GM23338 (cell line): ENCODE data around the gene VWC2. TPM values are rescaled to one million over a fixed set of nuclear protein-coding genes. Genes with fewer than 3 reads are reported as not detected.

Experiments used
- ATAC-seq: fragments of 200-7000 bp; cut with Tn5 transposase; 3 replicates; pipeline ENCODE4 v1.9.1; 2020
- DNase-seq: peaks from one replicate; pipeline ENCODE4 v3.0.0-alpha.2; 2015; ENCODE audit warnings: low spot score
- H2AFZ ChIP-seq: fragments of 200-600 bp; sonication (generic); 2 replicates; pipeline ENCODE4 v1.8.0; 2016; ENCODE audit warnings: antibody characterized with exemption, mild to moderate bottlenecking, moderate library complexity
- H3F3A ChIP-seq: fragments of 200-600 bp; sonication (generic); replicated peaks from 2 replicates; pipeline ENCODE4 v1.8.0; 2017; ENCODE audit warnings: antibody characterized with exemption, mixed run types, low read depth
- H3K27ac ChIP-seq: fragments of 200-600 bp; sonication (generic); 2 replicates; pipeline ENCODE4 v1.6.1; 2016; ENCODE audit warnings: low read depth
- H3K27me3 ChIP-seq: fragments of 200-600 bp; sonication (generic); 2 replicates; pipeline ENCODE4 v1.8.0; 2016; ENCODE audit warnings: mild to moderate bottlenecking, mixed run types, moderate library complexity; ENCODE audit not compliant: insufficient read depth
- H3K36me3 ChIP-seq: fragments of 200-600 bp; sonication (generic); 2 replicates; pipeline ENCODE4 v1.8.0; 2016; ENCODE audit warnings: mild to moderate bottlenecking; ENCODE audit not compliant: insufficient read depth
- H3K4me1 ChIP-seq: fragments of 200-600 bp; sonication (generic); 2 replicates; pipeline ENCODE4 v1.8.0; 2016; ENCODE audit warnings: mild to moderate bottlenecking, moderate library complexity; ENCODE audit not compliant: insufficient read depth
- H3K4me2 ChIP-seq: fragments of 200-600 bp; sonication (generic); 2 replicates; pipeline ENCODE4 v1.7.1; 2017; ENCODE audit warnings: mixed run types
- H3K4me3 ChIP-seq: fragments of 200-600 bp; sonication (generic); 2 replicates; pipeline ENCODE4 v1.6.1; 2016; ENCODE audit warnings: mixed run types
- H3K79me2 ChIP-seq: fragments of 200-600 bp; sonication (generic); replicated peaks from 2 replicates; pipeline ENCODE4 v1.8.0; 2017; ENCODE audit warnings: mild to moderate bottlenecking; ENCODE audit not compliant: insufficient read depth
- H3K9me2 ChIP-seq: fragments of 200-600 bp; sonication (generic); 2 replicates; pipeline ENCODE4 v1.8.0; 2017; ENCODE audit not compliant: insufficient read depth
- H4K20me1 ChIP-seq: fragments of 200-600 bp; sonication (generic); replicated peaks from 2 replicates; pipeline ENCODE4 v1.8.0; 2017; ENCODE audit warnings: mild to moderate bottlenecking; ENCODE audit not compliant: insufficient read depth
- H3K27ac Mint-ChIP-seq: 2 replicates; pipeline ENCODE4 v1.8.0; 2020; ENCODE audit warnings: inconsistent platforms, mild to moderate bottlenecking, moderate library complexity, mixed read lengths
- H3K27me3 Mint-ChIP-seq: 3 replicates; pipeline ENCODE4 v1.8.0; 2022; ENCODE audit warnings: low read depth, mild to moderate bottlenecking, moderate library complexity, mixed read lengths, inconsistent platforms; ENCODE audit not compliant: insufficient read depth, poor library complexity
- H3K36me3 Mint-ChIP-seq: 3 replicates; pipeline ENCODE4 v1.8.0; 2021; ENCODE audit warnings: low read depth, mild to moderate bottlenecking, inconsistent platforms, moderate library complexity, mixed read lengths
- H3K4me1 Mint-ChIP-seq: 3 replicates; pipeline ENCODE4 v1.8.0; 2020; ENCODE audit warnings: mild to moderate bottlenecking, inconsistent platforms, mixed read lengths
- H3K4me3 Mint-ChIP-seq: 3 replicates; pipeline ENCODE4 v1.8.0; 2021; ENCODE audit warnings: moderate library complexity, mild to moderate bottlenecking, inconsistent platforms, mixed read lengths
- H3K9me3 Mint-ChIP-seq: 3 replicates; pipeline ENCODE4 v1.8.0; 2020; ENCODE audit warnings: moderate library complexity, mild to moderate bottlenecking, inconsistent platforms, mixed read lengths
- EZH2 ChIP-seq: fragments of 200-600 bp; sonication (generic); IDR thresholded peaks from one replicate; pipeline ENCODE4 v1.8.0; 2017; ENCODE audit warnings: antibody characterized with exemption, mild to moderate bottlenecking, low read depth; ENCODE audit not compliant: unreplicated experiment
- JUNB ChIP-seq: IDR thresholded peaks from one replicate; pipeline ENCODE4 v1.6.1; 2016; ENCODE audit warnings: antibody characterized with exemption; ENCODE audit not compliant: unreplicated experiment
- POLR2AphosphoS5 ChIP-seq: IDR thresholded peaks from 2 replicates; pipeline ENCODE4 v1.6.1; 2016; ENCODE audit warnings: antibody characterized with exemption, low read depth
- STAT1 ChIP-seq: IDR thresholded peaks from one replicate; pipeline ENCODE4 v1.6.1; 2016; ENCODE audit warnings: antibody characterized with exemption; ENCODE audit not compliant: unreplicated experiment
- ZNF114 ChIP-seq: fragments of 250-450 bp; sonication (Bioruptor Pico); IDR thresholded peaks from 2 replicates; pipeline ENCODE4 v1.5.0; 2020; ENCODE audit warnings: mild to moderate bottlenecking, moderate library complexity
- polyA plus RNA-seq: library from polyadenylated mRNA; unstranded; fragments of >200 nt; fragmentation: Nextera tagmentation; extraction: Ambion mirVana; gene quantifications from 2 replicates; pipeline ENCODE4 v1.2.1, GENCODE V29; 2016
- total RNA-seq: library from RNA; depleted of rRNA; stranded (reverse); fragments of >200 nt; shearing (Covaris generic); gene quantifications from 2 replicates; pipeline ENCODE4 v1.2.3, GENCODE V29; 2014
- TF ChIP-seq, protein P1 (sequence below): fragments of 250-450 bp; sonication (Bioruptor Pico); IDR thresholded peaks from 2 replicates; pipeline ENCODE4 v1.5.0; 2020; ENCODE audit warnings: mild to moderate bottlenecking, moderate library complexity
- TF ChIP-seq, protein P2 (sequence below): IDR thresholded peaks from 2 replicates; pipeline ENCODE4 v1.6.1; 2016; ENCODE audit warnings: antibody characterized with exemption

VWC2 gene
- total and polyA plus RNA-seq, 2 experiments from 2014 or later = 0.15 to 0.45 TPM

DNA sequence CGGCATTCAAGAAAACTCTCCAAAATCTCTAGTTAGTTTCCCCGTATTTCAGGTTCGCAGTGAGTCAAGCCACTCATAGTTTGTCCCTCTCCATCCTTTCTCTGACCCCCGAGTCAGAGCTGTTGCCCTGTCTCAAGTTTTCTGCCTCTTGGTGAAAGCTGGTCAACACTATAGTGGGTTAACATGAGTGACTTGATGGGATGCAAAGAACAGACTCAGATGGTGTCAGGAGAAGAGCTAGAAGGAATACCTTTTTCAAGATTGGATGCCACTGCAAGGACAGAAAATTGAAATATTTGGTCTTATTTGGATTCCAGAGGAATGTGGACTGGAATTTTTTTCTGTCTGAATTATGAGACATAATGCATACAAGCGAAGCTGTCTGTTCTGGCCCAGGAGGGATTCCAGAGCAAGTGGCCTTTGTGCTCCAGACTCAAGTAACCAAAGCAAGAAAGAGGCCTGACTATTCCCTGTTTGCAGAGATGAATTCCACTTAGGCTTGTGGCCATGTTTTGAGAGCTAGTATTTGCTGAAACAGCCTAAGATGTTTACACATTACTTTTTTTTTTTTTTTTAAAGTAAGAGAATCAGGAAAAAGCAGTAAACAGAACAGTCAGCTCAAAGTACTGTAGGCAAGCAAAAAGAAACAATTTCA, 67.4 kb downstream of the VWC2 start:
- H3K27me3 Mint-ChIP-seq = peaks cover 2% of the 10 kb centered on the region
- ATAC-seq = no peak
- no peak overlapping the region for H3K4me3 Mint-ChIP-seq

More for the DNA sequence above, 67.4 kb downstream of the VWC2 start:
- Histone ChIP-seq H3K4me3 (no peak overlapping the region), H3F3A (no peaks in the 10 kb centered on the region), H3K9me2 (no peaks in the 10 kb centered on the region), H3K4me2 (no peak overlapping the region), H2AFZ (no peak overlapping the region), H3K36me3 (no peaks in the 10 kb centered on the region), H3K79me2 (no peaks in the 10 kb centered on the region), H4K20me1 (no peaks in the 10 kb centered on the region), H3K4me1 (no peaks in the 10 kb centered on the region), H3K27ac (no peak overlapping the region), H3K27me3 (no peaks in the 10 kb centered on the region)
- no peak overlapping the region for H3K27ac Mint-ChIP-seq
- TF ChIP-seq ZNF114 (CRISPR knock-in tag) (no peak), EZH2 (no peak), STAT1 (no peak), JUNB (no peak), POLR2AphosphoS5 (no peak)
- TF ChIP-seq, protein P1, sequence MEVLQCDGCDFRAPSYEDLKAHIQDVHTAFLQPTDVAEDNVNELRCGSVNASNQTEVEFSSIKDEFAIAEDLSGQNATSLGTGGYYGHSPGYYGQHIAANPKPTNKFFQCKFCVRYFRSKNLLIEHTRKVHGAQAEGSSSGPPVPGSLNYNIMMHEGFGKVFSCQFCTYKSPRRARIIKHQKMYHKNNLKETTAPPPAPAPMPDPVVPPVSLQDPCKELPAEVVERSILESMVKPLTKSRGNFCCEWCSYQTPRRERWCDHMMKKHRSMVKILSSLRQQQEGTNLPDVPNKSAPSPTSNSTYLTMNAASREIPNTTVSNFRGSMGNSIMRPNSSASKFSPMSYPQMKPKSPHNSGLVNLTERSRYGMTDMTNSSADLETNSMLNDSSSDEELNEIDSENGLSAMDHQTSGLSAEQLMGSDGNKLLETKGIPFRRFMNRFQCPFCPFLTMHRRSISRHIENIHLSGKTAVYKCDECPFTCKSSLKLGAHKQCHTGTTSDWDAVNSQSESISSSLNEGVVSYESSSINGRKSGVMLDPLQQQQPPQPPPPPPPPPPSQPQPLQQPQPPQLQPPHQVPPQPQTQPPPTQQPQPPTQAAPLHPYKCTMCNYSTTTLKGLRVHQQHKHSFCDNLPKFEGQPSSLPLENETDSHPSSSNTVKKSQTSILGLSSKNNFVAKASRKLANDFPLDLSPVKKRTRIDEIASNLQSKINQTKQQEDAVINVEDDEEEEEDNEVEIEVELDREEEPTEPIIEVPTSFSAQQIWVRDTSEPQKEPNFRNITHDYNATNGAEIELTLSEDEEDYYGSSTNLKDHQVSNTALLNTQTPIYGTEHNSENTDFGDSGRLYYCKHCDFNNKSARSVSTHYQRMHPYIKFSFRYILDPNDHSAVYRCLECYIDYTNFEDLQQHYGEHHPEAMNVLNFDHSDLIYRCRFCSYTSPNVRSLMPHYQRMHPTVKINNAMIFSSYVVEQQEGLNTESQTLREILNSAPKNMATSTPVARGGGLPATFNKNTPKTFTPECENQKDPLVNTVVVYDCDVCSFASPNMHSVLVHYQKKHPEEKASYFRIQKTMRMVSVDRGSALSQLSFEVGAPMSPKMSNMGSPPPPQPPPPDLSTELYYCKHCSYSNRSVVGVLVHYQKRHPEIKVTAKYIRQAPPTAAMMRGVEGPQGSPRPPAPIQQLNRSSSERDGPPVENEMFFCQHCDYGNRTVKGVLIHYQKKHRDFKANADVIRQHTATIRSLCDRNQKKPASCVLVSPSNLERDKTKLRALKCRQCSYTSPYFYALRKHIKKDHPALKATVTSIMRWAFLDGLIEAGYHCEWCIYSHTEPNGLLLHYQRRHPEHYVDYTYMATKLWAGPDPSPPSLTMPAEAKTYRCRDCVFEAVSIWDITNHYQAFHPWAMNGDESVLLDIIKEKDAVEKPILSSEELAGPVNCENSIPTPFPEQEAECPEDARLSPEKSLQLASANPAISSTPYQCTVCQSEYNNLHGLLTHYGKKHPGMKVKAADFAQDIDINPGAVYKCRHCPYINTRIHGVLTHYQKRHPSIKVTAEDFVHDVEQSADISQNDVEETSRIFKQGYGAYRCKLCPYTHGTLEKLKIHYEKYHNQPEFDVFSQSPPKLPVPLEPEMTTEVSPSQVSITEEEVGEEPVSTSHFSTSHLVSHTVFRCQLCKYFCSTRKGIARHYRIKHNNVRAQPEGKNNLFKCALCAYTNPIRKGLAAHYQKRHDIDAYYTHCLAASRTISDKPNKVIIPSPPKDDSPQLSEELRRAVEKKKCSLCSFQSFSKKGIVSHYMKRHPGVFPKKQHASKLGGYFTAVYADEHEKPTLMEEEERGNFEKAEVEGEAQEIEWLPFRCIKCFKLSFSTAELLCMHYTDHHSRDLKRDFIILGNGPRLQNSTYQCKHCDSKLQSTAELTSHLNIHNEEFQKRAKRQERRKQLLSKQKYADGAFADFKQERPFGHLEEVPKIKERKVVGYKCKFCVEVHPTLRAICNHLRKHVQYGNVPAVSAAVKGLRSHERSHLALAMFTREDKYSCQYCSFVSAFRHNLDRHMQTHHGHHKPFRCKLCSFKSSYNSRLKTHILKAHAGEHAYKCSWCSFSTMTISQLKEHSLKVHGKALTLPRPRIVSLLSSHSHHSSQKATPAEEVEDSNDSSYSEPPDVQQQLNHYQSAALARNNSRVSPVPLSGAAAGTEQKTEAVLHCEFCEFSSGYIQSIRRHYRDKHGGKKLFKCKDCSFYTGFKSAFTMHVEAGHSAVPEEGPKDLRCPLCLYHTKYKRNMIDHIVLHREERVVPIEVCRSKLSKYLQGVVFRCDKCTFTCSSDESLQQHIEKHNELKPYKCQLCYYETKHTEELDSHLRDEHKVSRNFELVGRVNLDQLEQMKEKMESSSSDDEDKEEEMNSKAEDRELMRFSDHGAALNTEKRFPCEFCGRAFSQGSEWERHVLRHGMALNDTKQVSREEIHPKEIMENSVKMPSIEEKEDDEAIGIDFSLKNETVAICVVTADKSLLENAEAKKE = no peak
- TF ChIP-seq, protein P2, sequence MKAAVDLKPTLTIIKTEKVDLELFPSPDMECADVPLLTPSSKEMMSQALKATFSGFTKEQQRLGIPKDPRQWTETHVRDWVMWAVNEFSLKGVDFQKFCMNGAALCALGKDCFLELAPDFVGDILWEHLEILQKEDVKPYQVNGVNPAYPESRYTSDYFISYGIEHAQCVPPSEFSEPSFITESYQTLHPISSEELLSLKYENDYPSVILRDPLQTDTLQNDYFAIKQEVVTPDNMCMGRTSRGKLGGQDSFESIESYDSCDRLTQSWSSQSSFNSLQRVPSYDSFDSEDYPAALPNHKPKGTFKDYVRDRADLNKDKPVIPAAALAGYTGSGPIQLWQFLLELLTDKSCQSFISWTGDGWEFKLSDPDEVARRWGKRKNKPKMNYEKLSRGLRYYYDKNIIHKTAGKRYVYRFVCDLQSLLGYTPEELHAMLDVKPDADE = no peak
- DNase-seq = no peak
- H3K4me1 Mint-ChIP-seq = no peaks in the 10 kb centered on the region
- no peaks in the 10 kb centered on the region for H3K36me3 Mint-ChIP-seq
- no peaks in the 10 kb centered on the region; the same call in 2 of the 3 replicates for H3K9me3 Mint-ChIP-seq
